KMS-11 (cell line): ENCODE measurements around the gene ADAMTS2.
"Not testable (repeated sequence)": the region's sequence is repeated elsewhere in the genome, so short reads cannot be mapped to it uniquely, and the experiment has no call there.

Experiments used
- H2AFZ ChIP-seq: fragments of 200-600 bp; sonication (generic); 2 replicates; pipeline ENCODE4 v1.6.1; 2016; ENCODE audit warnings: antibody characterized with exemption, mixed run types, low read depth
- H3K27ac ChIP-seq: fragments of 200-600 bp; sonication (generic); 2 replicates; pipeline ENCODE4 v1.6.1; 2016; ENCODE audit warnings: mild to moderate bottlenecking, mixed run types
- H3K27me3 ChIP-seq: fragments of 200-600 bp; sonication (generic); 2 replicates; pipeline ENCODE4 v1.6.1; 2017; ENCODE audit warnings: mild to moderate bottlenecking, low read depth, mixed run types, moderate library complexity; ENCODE audit not compliant: insufficient read depth
- H3K36me3 ChIP-seq: fragments of 200-600 bp; sonication (generic); 2 replicates; pipeline ENCODE4 v1.6.1; 2017; ENCODE audit warnings: mild to moderate bottlenecking, mixed run types; ENCODE audit not compliant: insufficient read depth
- H3K4me1 ChIP-seq: fragments of 200-600 bp; sonication (generic); 2 replicates; pipeline ENCODE4 v1.6.1; 2016; ENCODE audit warnings: mild to moderate bottlenecking, low read depth, mixed run types; ENCODE audit not compliant: poor library complexity, severe bottlenecking
- H3K4me2 ChIP-seq: fragments of 200-600 bp; sonication (generic); 2 replicates; pipeline ENCODE4 v1.7.0; 2016; ENCODE audit warnings: mild to moderate bottlenecking, mixed run types
- H3K4me3 ChIP-seq: fragments of 200-600 bp; sonication (generic); IDR thresholded peaks from 2 replicates; pipeline ENCODE4 v1.6.1; 2017; ENCODE audit warnings: low read depth, low read length, mixed read lengths; ENCODE audit not compliant: insufficient read depth
- H3K79me2 ChIP-seq: fragments of 200-600 bp; sonication (generic); 2 replicates; pipeline ENCODE4 v1.6.1; 2016; ENCODE audit warnings: low read depth, mixed run types; ENCODE audit not compliant: insufficient read depth
- H3K9ac ChIP-seq: fragments of 200-600 bp; sonication (generic); 2 replicates; pipeline ENCODE4 v1.6.1; 2016; ENCODE audit warnings: mild to moderate bottlenecking, mixed run types
- H4K20me1 ChIP-seq: fragments of 200-600 bp; sonication (generic); 2 replicates; pipeline ENCODE4 v1.6.1; 2016; ENCODE audit warnings: mild to moderate bottlenecking, mixed run types; ENCODE audit not compliant: insufficient read depth
- TF ChIP-seq, protein P1 (sequence below): fragments of 200-600 bp; sonication (generic); conservative IDR thresholded peaks from 2 replicates; pipeline ENCODE4 v1.6.1; 2017; ENCODE audit warnings: low read depth, mild to moderate bottlenecking, antibody characterized with exemption, low read length, moderate library complexity, mixed read lengths

The ADAMTS2 gene

GRCh38 chr5:179110528-179110927 lies 234.7 kb downstream of the ADAMTS2 start:
- no peaks in the 10 kb centered on the region for H3K4me1 ChIP-seq
- no peaks in the 10 kb centered on the region for H3K36me3 ChIP-seq
- H3K9ac ChIP-seq, result no peak overlapping the region
- TF ChIP-seq, protein P1, sequence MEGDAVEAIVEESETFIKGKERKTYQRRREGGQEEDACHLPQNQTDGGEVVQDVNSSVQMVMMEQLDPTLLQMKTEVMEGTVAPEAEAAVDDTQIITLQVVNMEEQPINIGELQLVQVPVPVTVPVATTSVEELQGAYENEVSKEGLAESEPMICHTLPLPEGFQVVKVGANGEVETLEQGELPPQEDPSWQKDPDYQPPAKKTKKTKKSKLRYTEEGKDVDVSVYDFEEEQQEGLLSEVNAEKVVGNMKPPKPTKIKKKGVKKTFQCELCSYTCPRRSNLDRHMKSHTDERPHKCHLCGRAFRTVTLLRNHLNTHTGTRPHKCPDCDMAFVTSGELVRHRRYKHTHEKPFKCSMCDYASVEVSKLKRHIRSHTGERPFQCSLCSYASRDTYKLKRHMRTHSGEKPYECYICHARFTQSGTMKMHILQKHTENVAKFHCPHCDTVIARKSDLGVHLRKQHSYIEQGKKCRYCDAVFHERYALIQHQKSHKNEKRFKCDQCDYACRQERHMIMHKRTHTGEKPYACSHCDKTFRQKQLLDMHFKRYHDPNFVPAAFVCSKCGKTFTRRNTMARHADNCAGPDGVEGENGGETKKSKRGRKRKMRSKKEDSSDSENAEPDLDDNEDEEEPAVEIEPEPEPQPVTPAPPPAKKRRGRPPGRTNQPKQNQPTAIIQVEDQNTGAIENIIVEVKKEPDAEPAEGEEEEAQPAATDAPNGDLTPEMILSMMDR, result no peak
- no peaks in the 10 kb centered on the region for H4K20me1 ChIP-seq
- H3K79me2 ChIP-seq, result no peaks in the 10 kb centered on the region
- no peak overlapping the region for H3K4me2 ChIP-seq
- no peak overlapping the region for H3K27ac ChIP-seq
- H3K27me3 ChIP-seq, result no peaks in the 10 kb centered on the region
- no peak overlapping the region for H3K4me3 ChIP-seq
- H2AFZ ChIP-seq, result no peak overlapping the region

DNA sequence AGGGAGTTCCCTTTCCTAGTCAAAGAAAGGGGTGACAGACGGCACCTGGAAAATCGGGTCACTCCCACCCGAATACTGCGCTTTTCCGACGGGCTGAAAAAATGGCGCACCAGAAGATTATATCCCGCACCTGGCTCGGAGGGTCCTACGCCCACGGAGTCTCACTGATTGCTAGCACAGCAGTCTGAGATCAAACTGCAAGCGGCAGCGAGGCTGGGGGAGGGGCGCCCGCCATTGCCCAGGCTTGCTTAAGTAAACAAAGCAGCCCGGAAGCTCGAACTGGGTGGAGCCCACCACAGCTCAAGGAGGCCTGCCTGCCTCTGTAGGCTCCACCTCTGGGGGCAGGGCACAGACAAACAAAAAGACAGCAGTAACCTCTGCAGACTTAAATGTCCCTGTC lies 244.0 kb downstream of the ADAMTS2 start:
- not testable (repeated sequence) for H3K4me2 ChIP-seq, H3K27ac ChIP-seq, H3K9ac ChIP-seq, H3K4me1 ChIP-seq, H2AFZ ChIP-seq, H4K20me1 ChIP-seq, H3K36me3 ChIP-seq, H3K4me3 ChIP-seq, H3K27me3 ChIP-seq, H3K79me2 ChIP-seq

DNA sequence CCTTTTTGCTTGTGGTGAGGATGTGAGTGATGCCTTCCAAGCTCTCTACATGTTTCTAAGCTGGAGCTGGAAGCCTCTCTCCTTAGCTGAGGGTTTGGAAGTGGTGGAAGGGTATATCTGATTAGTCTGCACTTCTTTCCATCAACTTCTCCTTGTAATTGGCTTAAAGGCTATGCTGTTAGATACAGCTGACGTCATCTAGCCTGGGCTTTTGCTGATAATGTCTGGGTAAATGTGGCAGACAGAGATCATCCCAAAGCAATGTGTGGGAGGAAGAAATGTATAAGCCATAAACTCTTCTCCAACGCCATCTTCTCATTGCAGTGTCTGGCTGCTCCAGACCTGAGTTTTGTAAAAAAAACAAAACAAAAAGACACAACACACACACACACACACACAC lies 255.8 kb downstream of the ADAMTS2 start:
- no peak overlapping the region for H3K9ac ChIP-seq
- no peaks in the 10 kb centered on the region for H4K20me1 ChIP-seq
- H3K79me2 ChIP-seq, result no peaks in the 10 kb centered on the region
- H3K4me2 ChIP-seq, result no peak overlapping the region
- no peaks in the 10 kb centered on the region for H3K36me3 ChIP-seq
- H3K4me1 ChIP-seq, result no peaks in the 10 kb centered on the region
- no peak overlapping the region for H2AFZ ChIP-seq
- TF ChIP-seq, protein P1, result no peak
- H3K27ac ChIP-seq, result no peak overlapping the region
- H3K27me3 ChIP-seq, result no peaks in the 10 kb centered on the region
- H3K4me3 ChIP-seq, result no peak overlapping the region

DNA sequence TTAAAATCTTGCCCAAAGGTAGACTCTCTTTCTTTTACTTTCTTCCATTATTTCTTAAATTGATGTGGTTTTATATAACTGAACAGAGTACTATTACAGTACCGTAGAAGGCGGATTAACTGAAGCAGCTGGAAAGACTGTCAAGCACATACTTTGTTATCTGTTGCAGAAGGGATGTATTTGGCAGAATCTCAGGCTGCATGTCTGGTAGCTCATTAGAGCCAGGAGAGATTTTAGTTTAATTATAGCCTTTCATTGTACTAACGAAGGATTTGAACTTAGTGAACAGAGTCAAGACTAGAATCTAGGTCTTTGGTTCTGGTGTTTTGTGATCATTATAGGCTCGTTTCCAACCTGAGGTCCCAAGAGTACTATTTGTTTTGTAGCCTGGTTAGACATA lies 264.5 kb downstream of the ADAMTS2 start:
- TF ChIP-seq, protein P1, result no peak
- no peak overlapping the region for H3K4me3 ChIP-seq
- H3K36me3 ChIP-seq, result no peaks in the 10 kb centered on the region
- no peak overlapping the region for H3K4me2 ChIP-seq
- no peaks in the 10 kb centered on the region for H3K79me2 ChIP-seq
- no peaks in the 10 kb centered on the region for H3K4me1 ChIP-seq
- H3K27me3 ChIP-seq, result no peaks in the 10 kb centered on the region
- H3K9ac ChIP-seq, result no peak overlapping the region
- no peak overlapping the region for H2AFZ ChIP-seq
- H3K27ac ChIP-seq, result no peak overlapping the region
- no peaks in the 10 kb centered on the region for H4K20me1 ChIP-seq

DNA sequence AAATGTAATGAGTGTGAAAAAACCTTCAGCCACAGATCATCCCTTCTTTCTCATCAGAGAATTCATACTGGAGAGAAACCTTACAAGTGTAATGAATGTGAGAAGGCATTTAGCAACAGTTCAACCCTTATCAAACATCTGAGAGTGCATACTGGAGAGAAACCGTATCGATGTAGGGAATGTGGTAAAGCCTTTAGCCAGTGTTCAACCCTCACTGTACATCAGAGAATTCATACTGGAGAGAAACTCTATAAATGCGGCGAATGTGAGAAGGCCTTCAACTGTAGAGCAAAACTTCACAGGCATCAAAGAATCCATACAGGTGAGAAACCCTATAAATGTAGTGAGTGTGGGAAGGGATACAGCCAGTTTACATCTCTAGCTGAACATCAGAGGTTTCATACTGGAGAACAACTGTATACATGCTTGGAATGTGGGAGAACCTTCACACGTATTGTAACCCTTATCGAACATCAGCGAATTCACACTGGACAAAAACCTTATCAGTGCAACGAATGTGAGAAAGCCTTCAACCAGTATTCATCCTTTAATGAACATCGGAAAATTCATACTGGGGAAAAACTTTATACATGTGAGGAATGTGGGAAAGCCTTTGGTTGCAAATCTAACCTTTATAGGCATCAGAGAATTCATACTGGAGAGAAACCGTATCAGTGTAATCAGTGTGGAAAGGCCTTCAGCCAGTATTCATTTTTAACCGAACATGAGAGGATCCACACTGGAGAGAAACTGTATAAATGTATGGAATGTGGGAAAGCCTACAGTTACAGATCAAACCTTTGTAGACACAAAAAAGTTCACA lies 265.9 kb downstream of the ADAMTS2 start:
- no peak overlapping the region for H2AFZ ChIP-seq
- H4K20me1 ChIP-seq, result no peaks in the 10 kb centered on the region
- no peak overlapping the region for H3K4me2 ChIP-seq
- no peaks in the 10 kb centered on the region for H3K79me2 ChIP-seq
- TF ChIP-seq, protein P1, result no peak
- no peak overlapping the region for H3K4me3 ChIP-seq
- no peaks in the 10 kb centered on the region for H3K27me3 ChIP-seq
- H3K4me1 ChIP-seq, result no peaks in the 10 kb centered on the region
- no peak overlapping the region for H3K9ac ChIP-seq
- no peak overlapping the region for H3K27ac ChIP-seq
- H3K36me3 ChIP-seq, result no peaks in the 10 kb centered on the region
